NCI-H82 treated with DMSO at 0.1 percent for 48 hours (cell line): ENCODE data around the gene ADAMTS9.

Experiments
- DNase-seq: peaks from one replicate; lab custom pipeline; 2025; ENCODE audit not compliant: unreplicated experiment; lab: John Stamatoyannopoulos, UW

Gene ADAMTS9, protein sequence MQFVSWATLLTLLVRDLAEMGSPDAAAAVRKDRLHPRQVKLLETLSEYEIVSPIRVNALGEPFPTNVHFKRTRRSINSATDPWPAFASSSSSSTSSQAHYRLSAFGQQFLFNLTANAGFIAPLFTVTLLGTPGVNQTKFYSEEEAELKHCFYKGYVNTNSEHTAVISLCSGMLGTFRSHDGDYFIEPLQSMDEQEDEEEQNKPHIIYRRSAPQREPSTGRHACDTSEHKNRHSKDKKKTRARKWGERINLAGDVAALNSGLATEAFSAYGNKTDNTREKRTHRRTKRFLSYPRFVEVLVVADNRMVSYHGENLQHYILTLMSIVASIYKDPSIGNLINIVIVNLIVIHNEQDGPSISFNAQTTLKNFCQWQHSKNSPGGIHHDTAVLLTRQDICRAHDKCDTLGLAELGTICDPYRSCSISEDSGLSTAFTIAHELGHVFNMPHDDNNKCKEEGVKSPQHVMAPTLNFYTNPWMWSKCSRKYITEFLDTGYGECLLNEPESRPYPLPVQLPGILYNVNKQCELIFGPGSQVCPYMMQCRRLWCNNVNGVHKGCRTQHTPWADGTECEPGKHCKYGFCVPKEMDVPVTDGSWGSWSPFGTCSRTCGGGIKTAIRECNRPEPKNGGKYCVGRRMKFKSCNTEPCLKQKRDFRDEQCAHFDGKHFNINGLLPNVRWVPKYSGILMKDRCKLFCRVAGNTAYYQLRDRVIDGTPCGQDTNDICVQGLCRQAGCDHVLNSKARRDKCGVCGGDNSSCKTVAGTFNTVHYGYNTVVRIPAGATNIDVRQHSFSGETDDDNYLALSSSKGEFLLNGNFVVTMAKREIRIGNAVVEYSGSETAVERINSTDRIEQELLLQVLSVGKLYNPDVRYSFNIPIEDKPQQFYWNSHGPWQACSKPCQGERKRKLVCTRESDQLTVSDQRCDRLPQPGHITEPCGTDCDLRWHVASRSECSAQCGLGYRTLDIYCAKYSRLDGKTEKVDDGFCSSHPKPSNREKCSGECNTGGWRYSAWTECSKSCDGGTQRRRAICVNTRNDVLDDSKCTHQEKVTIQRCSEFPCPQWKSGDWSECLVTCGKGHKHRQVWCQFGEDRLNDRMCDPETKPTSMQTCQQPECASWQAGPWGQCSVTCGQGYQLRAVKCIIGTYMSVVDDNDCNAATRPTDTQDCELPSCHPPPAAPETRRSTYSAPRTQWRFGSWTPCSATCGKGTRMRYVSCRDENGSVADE (N-terminal part only)

DNA sequence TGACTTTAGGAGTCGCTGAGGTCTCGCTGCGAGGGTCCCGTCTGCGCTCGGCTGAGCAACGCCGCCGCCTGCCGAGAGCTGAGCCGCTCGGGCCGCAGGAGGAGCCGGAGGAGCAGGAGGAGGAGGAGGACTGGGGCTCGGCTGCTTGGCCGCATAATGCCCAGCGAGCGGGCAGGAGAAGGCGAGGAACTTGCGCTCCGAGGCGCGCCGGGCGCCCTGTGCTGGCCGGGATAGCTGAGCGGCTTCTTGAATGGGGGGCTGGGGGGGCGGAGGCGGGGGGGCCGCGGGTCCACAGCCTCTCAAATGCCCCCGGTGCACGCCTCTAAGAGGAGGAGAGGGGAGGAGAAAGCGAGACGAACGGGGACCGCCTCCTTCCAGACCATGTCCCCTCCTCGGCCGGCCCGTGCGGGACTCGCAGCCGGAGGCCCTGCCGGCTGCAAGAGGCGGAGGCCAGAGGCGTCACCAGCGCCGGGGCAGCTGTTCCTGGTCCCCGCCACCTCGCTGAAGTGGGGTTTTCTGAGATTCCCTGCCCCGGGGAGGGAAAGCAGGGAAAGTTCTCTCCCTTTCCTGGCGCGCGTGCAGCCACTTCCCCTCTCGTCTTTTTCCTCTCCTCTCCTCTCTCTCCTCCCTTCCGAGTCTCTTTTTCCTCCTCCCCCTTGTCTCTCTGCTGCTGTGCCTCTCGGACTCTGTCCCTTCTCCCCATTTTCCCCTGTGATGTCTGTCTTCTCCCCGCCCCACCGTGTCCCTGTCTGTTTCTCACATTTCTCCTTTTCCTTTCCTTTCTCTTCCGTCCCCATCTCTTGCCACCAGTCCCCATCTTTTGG is at the start of gene ADAMTS9:
ADAMTS9 (minus strand) TSS at position 220 of the 824 bp plus-strand sequence. CDS start 343 bp downstream, outside the sequence.
- no peak for DNase-seq

DNA sequence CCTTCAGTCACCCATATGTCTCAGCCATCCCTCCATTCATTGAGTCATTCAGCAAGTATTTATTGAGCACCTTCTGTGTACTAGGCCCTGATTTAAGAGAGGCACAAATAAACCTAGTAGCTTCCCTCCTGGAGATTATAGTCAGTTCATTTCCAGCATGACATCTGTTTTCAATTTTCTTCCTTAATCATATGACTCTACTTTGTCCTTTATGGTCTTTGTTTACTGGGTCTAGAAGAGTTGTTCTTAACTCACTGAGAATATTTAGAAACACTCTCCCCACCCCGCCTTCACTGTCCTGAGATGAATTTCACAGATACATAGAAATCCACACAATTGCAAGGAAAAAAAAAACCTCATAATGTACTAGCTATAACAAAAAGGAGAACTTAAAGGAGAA is 44.8 kb upstream of the ADAMTS9 start:
- DNase-seq: no peak

DNA sequence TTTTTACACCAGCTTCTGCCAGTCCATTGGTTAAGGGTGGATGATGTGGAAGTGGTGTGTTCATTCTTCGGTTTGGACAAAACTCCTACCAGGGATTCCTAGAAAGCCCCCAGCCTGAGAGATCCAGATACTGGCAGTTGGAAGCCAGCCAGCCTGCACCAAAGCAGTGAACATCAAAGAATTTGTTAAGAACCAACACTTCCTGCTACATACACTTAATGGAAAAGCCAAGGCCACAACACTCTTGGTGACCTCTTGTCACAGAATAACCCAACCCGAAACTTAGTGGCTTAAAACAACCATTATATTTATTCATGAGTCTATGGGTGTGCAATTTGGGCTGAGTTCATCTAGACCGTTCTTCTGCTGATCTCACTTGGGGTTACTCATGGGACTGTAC is 42.9 kb upstream of the ADAMTS9 start:
- DNase-seq: no peak

DNA sequence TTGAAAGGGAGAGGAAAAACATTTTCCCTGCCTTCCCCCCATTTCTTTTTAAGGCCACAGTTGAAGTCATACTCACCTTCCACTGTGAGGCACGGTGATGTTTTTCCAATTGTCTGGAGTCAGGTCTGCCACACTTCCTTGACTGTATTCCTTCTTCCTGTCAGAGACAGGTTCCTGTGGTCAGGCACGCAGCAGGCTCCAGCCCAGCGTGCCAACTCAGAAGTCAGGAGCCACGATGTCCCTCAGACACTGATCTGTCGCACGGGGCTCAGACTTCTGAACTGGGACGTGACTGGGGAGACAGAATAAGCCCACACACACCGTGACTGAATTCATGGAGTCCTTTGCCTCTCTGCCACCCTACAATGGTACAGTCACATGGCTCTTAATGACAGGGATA is 41.2 kb upstream of the ADAMTS9 start:
- DNase-seq: no peak

DNA sequence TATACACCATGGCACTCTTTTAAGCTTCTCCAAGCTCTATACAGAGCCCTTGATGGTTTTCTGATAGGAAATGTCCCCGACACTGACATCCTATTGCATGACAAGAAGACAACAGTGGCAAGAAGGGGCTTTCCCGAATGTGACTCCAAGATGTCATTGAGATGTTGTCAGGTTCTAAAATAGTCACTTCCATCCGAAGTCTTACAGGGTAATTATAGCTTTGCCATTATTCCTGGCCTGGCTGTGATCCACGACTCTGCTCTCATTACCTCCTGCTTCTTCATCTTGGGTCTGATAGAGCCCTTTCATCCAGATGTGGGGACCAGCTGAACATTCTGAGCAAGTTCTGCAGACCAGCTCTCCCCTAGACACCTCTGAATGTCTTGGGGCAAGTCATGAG is 40.6 kb upstream of the ADAMTS9 start:
- DNase-seq: no peak

DNA sequence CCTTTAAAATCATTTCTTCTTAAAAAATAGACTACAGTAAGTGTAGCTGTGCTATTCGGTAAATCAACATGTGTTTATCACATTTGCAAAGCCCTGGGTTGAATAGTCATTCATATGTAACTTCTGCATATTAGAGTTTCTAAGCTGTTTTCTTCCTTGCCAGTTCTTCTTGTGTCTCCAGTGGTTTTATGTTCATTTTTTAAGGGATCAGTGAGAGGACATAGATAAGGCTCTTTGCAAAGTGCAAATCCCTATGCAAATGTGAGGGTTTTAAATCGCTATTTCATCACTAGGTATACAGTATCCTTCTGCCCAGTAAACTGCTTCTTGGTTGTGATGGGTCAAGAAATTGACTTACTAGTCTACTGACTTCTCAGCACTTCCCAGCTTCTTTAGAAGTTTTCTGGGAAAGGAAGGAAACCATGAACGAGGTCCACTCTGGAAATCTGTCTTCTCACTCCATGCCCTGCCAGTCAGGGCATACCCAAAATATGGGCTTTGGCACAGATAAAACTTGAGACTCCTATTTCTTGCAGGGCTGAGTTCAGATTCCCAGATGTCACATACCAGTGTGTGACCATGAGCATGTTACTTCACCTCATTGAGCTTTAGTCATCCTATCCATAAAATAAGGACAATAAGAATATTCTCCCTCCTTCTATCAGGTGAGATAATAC is 38.8 kb upstream of the ADAMTS9 start:
- DNase-seq: no peak

DNA sequence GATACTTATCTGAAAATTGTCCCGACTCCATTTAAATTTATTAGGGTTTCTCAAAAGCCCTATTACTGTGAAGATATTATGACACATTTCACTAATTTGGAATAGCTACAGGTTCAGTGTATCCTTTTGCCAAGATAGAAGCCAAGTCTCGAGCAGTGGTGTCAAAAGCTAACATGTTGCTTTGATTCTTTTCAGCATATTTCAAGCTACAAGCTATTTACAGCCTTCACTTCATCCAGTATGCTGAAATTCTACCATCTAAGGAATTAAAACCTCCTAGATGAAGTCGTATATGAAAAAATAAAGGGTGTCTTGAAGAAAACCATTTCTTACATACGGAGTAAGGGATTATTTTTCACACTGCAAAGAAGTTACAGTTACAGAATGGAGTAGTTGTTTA is 31.2 kb upstream of the ADAMTS9 start:
- no peak for DNase-seq

DNA sequence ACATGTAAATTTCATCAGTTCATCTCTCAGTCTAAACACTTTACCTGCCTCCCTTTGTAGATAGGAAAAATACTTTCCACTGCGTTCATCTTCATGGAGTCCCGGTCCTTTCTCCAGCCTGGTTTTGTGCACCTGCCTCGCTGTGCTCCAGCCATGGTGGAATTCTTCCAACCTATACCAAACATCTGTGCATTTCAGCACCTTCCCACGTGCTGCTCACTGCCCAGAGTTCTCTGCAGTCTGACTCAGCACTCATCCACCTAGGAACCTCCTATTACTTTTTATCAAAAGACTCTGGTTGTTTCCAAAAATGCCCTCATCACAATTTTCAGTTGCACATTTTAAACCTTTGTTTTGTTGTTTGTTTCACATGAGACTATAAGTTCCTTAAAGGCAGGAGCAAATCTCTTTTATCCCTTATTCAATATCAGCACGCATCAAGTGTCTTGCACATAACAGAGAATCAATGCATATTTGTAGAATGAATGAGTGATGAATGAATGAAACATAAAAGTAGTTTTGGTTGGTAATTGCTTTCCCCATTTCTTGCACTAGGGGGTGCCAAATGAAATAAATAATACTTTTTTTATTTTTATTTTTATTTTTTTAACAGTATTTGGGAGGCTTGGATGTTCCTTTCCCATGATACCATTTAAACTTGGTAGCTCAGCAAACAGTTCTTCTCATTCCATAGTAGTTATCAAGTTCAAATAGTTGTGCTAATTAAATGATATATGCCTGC is 30.2 kb upstream of the ADAMTS9 start:
- no peak for DNase-seq

DNA sequence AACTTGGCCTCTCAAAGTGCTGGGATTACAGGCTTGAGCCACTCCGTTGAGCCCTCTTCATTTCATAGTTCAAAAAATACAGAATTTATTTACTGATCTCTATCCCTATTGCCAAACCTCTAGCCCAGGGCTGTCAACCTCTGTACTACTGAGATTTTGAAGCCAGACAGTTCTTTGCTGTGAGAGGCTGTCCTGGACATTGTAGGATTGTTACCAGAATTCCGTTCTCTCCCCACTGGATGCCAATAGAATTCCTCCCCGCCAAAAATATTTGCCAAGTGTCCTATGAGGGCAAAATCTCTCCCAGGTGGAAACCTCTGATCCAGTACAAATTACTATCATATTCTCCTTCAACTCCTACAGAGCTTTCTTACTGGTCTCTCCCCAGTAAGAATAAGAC is 29.6 kb upstream of the ADAMTS9 start:
- no peak for DNase-seq

DNA sequence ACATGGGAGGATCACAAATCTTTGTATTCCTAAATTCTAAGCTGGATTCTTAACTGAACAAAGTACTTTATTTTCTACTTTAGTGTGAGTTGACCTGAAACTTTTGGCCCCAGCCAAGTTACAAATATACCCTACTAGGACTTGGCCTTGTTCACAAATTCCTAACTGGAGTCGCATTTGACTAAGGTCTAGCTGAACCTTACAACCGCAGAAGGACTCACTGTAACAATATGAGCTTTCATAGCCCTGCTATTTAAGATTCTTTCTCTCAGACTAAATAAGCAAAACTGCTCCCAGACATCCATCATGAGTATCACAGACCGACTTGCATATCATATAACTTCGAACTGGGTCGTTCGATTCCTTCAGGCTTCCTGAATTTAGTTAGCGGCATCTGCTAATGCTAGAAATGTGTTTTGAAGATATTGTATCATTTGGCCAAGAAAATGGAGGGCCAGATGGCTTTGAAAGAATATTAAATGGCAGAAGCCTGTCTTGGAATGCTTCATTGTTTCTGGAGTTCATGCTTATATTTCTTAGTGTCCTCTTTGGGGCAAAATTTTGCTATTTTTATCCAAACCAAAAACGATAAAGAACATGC is 28.4 kb upstream of the ADAMTS9 start:
- DNase-seq: no peak

DNA sequence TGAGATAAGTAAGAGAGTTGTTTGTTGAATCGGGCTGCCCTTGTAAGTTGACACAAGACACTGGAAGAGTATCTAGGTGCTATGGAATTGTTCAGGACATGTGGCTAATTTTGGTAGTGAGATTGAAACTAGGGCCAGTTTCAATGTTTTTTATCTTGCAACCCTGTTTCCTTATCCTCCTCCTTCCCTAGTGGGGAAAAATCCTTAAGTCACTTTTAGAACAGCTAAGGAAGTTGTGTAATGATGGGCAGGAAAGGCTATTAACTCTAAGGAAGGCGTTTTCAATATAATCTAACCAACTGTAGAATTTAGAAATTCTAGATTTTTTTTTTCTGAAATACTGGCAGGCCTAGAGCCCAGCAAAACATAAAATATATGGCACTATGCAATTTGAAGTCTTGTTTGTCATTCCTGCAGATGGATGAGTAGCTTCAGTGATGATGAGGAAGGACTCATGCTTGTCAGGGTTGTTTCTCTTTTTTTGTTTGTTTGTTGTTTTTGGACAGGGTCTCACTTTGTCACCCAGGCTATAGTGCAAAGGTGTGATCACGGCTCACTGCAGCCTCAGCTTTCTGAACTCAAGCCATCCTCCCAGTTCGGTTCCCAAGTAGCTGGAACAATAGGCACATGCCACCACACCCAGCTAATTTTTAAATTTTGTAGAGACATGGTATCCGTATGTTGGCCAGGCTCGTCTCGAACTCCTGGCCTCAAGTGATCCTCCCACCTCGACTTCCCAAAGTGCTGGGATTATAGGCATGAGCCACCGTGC is 27.6 kb upstream of the ADAMTS9 start:
- no peak for DNase-seq

DNA sequence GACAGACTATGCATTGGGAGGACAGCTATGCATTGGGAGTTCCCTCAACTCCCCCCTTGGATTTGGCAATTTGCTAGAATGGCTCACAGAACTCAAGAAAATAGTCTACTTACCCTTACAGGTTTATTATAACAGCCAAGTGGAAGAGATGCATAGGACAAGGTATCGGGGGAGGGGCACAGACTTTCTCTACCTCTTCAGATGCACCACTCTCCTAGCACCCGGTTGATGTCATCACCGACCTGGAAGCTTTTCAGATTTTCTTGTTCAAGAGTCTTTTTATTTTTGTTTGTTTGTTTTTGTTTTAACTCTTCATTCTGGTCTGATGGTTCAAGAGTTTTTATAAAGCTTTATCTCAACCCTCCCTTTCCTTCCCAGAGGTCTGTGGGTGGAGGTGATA is 20.7 kb upstream of the ADAMTS9 start:
- DNase-seq: no peak

DNA sequence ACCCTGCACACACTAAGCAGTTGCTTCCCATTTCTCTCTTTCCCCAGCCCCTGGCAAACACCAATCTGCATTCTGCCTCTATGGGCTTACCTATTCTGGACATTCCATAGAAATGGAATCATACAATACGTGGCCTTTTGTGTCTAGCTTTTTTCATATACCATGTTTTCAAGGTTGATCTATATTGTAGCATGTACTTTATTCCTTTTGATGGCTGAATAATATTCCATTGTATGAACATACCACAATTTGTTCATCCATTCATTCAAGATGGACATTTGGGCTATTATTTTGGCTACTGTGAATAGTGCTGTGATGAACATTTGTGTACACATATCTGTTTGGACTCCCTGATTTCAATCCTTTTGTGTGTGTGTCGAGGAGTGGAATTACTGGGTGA is 18.1 kb upstream of the ADAMTS9 start:
- no peak for DNase-seq

DNA sequence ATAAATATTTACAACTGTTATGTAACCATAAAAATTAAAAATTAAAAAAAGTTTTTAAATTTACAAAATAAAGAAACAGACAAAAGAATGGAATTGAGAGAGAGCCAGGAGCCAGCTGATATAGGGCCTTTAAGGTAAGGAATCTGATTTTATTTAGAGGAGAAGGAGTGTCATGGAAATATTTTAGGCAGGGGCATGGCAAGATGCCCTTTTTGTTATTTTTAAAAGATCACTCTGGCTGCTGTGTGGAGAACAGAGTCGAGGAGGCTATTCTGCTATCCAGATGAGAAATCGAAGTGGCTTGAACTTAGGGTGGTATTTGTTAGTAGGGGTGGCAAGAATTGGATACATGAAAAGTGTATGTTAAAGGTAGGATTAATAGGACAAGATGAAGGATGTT is 9.1 kb upstream of the ADAMTS9 start:
- DNase-seq: no peak

DNA sequence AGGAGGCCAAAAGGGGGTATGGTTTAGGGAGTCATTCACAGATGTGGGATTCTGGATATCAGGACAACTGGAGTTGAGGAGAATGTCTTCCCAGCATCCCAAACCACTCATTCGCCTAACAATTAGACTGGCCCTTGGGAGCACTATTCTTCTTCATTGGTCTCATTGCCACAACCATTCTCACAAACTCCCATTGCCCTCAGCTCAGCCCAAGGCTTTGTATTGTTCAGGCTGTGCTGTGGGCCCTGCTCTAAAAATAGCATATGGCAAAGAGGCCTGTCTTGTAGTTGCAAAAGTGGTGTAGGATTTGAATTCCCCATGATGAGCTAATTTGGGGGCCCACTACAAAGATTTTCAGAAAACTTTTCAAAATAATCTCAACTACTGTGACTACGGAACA is 6.3 kb upstream of the ADAMTS9 start:
- no peak for DNase-seq

DNA sequence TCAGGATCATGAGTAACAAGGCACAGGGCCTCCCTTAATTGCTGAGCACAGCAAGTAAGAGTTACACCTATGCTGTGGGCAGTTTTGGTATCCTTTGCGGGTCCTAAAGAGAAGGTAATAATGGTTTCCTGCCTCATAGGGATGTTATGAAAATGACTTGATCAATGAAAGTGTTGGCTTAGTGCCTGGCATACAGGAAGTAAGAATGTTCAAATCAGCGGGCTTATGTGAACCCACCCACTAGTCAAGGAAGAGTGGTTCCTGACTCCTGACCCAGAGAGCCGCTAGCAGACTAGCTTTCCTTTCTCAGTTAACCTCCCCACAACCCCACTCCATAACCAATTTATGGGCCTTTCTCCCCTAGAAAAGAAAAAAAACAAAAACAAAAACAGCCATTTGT is 5.2 kb upstream of the ADAMTS9 start:
- no peak for DNase-seq

DNA sequence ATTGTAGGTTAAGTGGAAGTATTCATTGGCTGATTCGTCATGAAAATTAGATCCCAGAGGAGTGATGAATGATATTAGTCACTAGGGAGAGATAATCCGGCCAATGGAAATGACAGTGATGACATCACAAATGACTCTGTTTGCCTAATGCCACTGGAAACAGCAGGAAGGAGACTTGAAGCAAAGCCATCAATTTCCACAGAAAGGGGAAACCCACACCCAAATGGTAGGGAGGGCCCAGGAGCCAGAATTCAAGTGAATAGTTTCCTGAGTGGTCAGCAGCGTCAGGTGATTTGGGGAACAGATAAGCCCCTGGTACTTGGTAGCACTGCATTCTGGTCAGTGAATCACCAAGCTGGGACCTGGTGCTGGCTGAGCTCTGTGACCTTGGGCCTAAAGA is 3.3 kb upstream of the ADAMTS9 start:
- no peak for DNase-seq

DNA sequence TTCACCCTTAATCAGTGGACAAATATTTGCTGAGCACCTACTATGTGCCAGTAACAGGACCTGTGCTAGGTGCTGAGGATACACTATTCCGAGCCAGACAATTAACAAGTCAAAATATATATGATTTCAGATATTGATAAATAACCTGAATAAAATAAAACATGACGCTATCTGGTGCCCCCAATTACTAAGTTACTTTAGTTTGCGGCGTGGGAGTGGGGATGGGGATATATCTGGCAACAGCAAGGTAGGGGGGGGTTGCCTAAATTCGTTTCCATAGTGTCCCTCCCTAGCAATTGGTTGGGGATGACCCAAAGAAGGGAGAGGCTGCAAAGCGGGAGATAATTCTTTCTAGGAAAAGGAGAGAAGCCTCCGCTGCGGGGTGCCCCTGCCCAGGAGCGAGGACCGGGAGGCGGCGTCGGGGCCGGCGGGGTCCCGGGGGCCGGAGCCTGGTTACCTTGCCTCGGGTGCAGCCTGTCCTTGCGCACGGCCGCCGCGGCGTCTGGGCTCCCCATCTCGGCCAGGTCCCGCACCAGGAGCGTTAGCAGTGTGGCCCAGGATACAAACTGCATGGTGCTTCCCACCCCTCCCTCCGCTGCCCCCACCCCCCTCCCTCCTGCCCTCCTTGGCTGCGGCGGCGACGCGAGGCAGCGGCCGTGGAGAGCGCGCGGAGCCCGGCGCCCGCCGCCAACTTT is 567 bp downstream of the ADAMTS9 start:
- DNase-seq: no peak
